GM12801 (cell line): ENCODE results near the gene CYP2A7.

Experiments
- TF ChIP-seq, protein P1 (sequence below): IDR thresholded peaks from one replicate; pipeline ENCODE4 v1.5.1; 2011; ENCODE audit warnings: control low read depth; ENCODE audit not compliant: insufficient read length; ENCODE audit errors: extremely low read depth

Gene CYP2A7

DNA sequence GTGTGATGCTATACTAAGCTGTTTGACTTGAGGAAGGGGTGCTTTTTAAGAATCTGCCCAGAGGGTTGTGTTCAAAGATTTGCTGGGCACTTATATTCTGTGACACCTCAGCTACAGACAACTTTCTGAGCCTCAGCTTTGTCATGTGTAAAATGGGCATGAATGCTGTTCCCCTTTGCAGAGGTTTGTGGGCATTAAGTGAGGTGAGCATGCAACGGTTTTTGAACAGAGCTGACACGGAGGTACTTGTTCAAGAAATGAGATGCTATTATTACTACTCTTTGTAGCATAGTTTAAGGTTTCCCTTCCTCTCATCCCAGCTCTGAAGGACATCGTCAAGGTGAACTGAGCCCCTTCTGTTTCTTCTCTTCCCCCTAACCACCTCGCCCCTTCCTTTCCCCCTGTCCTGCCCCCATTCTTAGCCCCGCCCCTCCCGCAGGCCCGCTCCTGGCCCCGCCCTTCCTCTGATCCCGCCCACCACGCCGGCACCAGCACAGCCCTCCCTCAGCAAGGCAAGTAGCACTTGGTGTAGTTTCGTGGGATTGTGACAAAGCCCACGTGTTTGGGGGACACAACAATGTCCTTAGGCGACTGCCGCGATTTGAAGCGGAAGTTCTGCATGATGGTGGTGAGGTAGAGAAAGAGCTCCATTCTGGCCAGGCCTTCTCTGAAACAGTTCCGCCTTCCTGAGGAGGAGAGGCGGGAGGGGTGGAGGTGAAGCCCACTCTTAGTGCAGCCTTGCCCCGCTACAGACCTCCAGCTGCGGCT, 26.1 kb upstream of the CYP2A7 start:
- TF ChIP-seq, protein P1, sequence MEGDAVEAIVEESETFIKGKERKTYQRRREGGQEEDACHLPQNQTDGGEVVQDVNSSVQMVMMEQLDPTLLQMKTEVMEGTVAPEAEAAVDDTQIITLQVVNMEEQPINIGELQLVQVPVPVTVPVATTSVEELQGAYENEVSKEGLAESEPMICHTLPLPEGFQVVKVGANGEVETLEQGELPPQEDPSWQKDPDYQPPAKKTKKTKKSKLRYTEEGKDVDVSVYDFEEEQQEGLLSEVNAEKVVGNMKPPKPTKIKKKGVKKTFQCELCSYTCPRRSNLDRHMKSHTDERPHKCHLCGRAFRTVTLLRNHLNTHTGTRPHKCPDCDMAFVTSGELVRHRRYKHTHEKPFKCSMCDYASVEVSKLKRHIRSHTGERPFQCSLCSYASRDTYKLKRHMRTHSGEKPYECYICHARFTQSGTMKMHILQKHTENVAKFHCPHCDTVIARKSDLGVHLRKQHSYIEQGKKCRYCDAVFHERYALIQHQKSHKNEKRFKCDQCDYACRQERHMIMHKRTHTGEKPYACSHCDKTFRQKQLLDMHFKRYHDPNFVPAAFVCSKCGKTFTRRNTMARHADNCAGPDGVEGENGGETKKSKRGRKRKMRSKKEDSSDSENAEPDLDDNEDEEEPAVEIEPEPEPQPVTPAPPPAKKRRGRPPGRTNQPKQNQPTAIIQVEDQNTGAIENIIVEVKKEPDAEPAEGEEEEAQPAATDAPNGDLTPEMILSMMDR: no peak

- TF ChIP-seq, protein P1: no peak
These were observed 24.5 kb upstream of the CYP2A7 start for GRCh38 chr19:40906512-40906911.

DNA sequence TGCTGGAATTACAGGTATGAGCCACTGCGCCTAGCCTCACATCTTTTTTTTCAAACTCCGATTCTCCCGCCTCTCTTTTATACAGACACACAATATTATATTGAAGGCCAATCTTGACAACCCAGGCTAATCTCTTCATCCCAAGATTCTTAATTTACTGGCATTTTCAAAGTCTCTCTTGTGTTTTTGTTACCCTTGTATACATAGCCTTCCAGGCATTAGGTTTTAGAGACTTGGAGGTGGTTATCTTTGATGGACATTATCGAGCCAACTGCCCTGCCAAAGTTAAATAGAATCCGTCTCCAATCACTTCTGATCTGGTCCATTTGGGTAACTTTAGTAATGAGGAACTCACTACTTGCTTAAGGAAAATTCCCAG, 14.4 kb upstream of the CYP2A7 start:
- TF ChIP-seq, protein P1: no peak

- TF ChIP-seq, protein P1: no peak
These were observed 11.1 kb upstream of the CYP2A7 start for GRCh38 chr19:40893112-40893511.

DNA sequence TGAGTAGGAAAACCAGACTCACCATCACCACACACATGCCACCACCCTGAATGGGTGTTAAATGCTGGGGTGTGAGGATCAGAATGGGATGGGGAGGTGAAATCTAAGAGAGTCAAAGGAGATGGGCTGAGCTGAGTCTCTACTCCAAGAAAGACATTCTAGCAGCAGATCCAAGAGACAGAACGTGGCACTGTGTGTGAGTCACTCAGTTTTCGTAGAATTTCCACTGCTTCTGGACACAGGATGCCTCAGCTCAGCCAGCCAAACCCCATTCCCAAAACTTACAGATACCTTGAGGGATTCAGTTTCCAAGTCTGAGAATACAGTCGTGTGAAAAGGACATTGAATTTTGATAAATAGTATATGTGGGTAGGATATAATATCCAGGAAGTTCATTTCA, 7.3 kb upstream of the CYP2A7 start:
- TF ChIP-seq, protein P1: no peak

DNA sequence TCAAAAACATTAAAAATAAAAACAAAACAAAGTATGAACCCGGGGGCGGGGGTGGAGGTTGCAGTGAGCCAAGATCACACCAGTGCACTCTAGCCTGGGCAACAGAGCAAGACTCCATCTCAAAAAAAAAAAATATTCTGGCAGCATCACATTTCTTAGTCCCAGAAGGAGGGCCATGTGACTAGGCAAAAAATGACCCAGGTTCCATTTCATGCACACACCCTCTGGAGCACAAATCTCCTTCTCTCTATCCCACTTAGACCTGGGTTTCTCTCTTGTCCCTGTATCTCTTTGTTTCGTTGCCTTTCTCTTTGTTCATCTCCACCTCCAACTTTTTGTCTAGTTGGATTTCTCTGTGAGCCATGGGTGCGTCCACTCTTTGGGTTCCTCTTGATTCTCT, 6.2 kb upstream of the CYP2A7 start:
- TF ChIP-seq, protein P1: no peak

- TF ChIP-seq, protein P1: no peak
These were observed 9.8 kb downstream of the CYP2A7 start for GRCh38 chr19:40872209-40872608.

GRCh38 chr19:40867701-40868100, 14.3 kb downstream of the CYP2A7 start:
- TF ChIP-seq, protein P1: no peak
